ENCODE data around the gene RFLNA.

DNA sequence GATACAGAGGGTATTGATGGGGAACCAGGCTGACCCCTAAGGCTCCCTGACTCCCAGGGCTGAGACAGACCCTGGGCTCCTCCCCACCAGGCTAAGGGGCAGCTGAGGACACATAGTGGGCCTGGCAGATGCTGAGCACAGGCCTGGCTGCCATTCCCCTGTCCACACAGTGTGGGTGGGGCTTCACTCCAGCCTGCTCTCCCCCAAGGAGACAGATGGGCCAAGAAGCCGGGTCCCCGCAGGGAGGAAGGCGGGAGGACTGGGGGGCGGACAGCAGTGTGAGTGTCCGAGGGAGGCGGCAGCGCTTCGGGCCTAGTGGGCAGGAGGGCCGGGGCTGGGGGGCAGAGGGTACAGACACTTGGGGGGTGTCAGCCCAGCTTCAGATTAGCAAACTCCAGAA lies 32.0 kb downstream of the RFLNA start:
- TF ChIP-seq, protein P1, sequence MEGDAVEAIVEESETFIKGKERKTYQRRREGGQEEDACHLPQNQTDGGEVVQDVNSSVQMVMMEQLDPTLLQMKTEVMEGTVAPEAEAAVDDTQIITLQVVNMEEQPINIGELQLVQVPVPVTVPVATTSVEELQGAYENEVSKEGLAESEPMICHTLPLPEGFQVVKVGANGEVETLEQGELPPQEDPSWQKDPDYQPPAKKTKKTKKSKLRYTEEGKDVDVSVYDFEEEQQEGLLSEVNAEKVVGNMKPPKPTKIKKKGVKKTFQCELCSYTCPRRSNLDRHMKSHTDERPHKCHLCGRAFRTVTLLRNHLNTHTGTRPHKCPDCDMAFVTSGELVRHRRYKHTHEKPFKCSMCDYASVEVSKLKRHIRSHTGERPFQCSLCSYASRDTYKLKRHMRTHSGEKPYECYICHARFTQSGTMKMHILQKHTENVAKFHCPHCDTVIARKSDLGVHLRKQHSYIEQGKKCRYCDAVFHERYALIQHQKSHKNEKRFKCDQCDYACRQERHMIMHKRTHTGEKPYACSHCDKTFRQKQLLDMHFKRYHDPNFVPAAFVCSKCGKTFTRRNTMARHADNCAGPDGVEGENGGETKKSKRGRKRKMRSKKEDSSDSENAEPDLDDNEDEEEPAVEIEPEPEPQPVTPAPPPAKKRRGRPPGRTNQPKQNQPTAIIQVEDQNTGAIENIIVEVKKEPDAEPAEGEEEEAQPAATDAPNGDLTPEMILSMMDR (IDR thresholded peaks at IDR 0.05): no peak
- TF ChIP-seq EP300 (IDR thresholded peaks at IDR 0.05): no peak
